ENCODE measurements around the gene RAB40AL.
"Not testable (repeated sequence)": the region's sequence is repeated elsewhere in the genome, so short reads cannot be mapped to it uniquely, and the experiment has no call there.

The RAB40AL gene, protein sequence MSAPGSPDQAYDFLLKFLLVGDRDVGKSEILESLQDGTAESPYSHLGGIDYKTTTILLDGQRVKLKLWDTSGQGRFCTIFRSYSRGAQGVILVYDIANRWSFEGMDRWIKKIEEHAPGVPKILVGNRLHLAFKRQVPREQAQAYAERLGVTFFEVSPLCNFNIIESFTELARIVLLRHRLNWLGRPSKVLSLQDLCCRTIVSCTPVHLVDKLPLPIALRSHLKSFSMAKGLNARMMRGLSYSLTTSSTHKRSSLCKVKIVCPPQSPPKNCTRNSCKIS

DNA sequence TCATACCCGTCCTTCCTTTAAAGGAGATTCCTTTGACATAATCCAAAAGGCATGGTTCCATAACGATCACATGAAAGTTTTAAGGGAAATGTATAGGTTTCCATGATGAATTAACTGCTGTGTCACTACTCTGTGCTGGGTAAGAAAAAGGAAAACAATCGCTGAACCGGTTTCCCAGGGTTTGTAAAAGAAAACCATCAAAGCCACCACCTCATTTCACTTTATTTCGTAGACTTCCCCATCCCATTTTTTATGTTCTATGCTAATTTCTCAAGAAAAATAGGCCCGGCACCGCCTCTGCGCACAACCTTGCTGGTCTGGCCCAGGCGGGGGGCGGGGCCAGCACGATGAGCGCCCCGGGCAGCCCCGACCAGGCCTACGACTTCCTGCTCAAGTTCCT, at the start of gene RAB40AL:
Gene RAB40AL, plus strand, starts transcription at position 301 of the 400 bp plus-strand sequence. Its CDS starts 47 bp downstream, at position 348.
- DNase-seq, result not testable (repeated sequence)

DNA sequence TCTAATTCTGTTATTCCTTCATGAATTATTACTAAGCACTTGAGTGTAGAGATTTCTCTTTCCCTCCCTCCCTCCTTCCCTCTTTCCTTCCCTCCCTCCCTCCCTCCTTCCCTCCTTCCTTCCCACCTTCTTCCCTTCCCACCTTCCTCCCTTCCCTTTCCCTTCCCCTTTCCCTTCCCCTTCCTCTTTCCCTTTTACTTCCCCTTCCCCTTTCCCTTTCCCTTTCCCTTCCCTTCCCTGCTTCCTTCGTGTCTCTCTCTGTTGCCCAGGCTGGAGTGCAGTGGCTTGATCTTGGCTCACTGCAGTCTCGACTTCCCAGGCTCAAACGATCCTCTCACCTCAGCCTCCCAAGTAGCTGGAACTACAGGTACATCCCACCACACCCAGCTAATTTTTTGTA, 49.4 kb upstream of the RAB40AL start:
- DNase-seq, result no peak

DNA sequence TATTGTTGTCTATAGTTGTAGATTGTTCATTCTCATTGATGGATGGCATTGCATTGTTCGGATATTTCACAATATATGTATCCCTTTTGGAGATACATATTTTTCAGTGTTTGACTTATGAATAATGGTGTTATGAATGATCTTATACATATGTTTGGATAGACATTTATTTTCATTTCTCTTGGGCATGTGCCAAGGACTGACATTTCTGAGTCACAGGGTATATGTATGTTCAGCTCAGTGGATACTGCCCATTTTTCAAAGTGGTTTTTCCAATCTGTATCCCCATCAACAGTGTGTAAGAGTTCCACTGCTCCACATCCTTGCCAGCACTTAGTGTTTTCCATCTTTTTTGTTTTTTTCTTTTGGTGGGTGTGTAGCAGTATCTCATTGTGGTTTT, 45.0 kb upstream of the RAB40AL start:
- DNase-seq, result no peak

DNA sequence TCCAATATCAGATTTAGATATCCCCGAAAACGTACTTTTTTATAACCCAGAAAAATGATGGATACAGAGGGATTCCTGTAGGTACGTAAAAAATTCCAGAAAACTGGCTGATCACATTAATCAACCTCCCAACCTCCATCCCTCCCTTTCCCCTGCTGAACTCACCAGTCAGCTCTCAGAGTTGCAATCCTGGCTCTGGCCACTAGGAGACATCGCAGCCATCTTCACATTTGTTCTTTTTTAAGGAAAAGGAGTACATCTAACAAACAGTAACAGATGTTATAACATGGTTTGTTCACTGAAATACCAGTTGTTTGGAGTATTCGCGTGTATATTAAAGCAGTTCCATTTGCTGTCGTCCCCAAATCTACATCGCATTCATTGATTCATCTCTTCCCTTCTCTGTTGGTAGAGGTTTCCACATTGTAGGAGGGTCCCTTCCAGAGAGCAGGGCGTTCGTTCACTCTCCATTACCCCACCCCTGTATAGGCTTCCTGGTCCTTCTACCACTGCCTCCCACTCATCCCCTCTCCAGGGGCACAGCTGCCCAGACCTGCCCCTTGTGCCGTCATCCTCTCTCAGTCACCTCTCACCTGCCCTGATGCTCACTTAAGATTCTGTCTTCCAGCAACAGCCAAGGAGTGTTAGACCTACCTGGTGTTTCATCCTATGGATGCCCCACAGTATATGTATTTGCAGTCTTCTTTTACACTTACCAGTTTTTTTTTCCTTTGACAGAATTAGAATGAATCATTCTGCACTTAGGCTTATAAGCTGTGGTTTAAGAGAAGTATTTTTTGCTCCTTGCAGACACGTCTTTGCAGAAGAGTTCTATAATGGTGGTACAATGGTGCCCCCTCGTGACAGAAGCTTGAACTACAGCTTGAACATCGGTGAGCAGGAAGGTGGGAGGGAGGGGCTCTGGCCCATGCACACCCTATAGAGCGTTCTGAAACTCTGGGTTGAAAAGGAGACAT, 36.8 kb upstream of the RAB40AL start:
- peak; percentile 70 for DNase-seq

DNA sequence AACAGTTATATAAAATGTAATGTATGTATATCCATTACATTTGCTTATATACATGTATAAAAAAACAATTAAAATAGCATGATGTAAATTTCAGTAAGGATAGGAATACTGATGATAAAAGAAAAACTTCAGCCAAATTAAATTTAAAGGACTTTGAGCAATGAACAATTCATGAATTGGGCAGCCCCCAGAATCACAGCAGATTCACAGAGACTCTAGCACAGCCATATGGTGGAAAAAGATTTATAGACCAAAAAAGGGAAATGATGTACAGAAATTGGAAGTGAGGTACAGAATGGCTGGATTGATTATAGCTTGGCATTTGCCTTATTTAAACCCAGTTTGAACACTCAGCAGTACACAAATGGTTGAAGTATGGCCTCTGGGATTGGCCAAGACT, 34.7 kb upstream of the RAB40AL start:
- DNase-seq, result no peak

DNA sequence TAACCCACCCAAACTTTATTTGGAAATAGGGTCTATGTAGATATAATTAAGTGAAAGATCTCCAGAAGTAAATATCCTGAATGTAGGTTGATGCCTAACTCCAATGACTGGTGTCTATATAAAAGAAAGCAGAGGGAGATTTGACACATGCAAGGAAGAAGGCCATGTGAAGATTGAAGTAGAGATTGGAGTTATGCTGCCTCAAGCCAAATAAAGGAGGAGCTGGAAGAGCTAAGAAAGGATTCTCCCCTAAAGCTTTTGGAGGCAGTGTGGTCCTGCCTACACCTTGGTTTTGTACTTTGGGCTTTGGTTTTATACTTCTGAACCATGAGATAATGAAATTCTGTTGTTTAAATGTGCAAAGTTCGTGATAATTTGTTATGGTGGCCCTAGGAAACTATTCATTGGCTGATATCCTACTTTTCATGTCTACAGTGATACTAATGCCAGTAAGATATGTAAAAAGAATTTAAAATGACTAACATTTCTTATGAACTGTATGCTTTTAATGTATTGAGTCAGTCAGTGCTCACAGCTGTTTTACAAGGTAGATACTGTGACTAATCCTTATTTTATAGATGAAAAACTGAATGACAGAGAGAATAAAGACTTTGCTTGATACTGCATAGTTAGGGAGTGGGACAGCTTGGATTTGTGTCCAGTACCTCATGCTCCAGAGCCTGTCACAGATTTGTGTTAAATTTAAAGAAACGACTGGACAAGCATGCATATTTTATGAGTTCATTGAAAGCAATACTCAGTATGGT, 5.9 kb upstream of the RAB40AL start:
- no peak for DNase-seq

DNA sequence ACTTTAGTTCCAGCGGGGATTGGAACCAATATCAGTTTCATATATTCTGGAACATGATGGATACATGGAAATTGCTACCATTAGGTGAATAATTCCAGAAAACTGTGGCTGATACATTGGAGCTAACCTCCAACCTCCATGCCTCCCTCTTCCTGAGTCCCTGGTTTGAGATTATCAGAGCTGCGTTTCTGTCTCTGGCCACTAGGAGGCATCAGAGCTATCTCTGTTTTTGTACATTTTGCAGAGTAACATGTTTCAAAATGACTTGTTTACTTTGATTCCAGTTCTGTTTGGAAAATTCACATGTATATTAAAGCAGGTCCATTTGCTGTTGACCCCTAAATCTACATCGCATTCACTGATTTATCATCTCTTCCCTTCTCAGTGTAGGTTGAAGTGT, 2.4 kb upstream of the RAB40AL start:
- DNase-seq, result peak; percentile 12

DNA sequence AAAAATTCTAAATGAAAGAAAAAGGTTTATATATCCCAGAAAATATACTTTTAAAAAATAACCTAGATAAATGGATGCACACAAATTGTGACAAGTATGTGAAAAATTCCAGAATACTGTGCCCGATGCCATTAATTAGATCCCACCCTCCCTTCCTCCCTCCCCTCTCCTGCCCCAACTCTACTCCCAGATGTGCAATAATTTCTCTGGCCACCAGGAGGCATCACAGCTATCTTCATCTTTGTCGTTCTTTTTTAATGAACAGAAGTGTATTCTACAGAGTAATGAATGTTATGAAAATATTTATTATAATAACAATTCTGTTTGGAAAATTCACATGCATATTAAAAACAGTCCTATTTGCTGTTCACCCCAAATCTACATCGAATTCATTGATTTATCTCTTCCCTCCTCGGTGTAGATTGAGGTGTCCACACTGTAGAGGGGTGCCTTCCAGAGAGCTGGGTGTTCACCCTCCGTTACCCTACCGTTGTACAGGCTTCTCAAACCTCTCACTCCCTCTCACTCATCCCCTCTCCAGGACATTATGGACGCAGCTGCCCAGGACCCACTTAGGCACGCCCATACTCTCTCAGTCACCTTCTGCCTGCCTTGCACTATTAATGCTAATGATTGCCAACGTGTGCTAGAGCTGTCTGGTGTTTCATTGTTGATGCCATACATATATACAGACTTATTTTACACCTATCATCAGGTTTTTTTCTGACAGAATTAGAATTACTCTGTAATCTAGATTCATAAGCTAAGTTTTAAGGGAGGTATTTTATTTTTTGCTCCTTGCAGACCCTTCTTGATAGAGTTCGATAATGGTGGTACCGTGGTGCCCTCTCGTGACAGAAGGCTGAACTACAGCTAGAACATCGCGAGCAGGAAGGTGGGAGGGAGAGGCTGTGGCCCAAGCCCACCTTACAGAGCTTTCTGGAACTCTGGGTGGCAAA, 14.1 kb downstream of the RAB40AL start:
- peak; percentile 43 for DNase-seq

DNA sequence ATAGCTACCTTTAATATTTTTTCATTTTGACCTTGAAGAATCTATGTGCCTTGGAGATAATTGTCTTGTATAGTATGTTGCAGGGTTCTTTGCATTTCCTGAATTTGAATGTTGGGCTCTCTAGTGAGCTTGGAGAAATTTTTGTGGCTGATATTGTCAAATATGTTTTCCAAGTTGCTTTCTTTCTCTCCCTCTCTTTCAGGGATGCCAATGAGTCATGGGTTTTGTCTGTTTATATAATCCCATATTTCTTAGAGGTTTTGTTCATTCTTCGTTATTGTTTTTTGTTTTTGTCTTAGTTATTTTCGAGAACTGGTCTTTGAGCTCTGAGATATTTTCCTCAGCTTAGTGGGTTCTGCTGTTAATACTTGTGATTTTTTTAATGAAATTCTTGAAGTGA, 20.7 kb downstream of the RAB40AL start:
- DNase-seq, result no peak

DNA sequence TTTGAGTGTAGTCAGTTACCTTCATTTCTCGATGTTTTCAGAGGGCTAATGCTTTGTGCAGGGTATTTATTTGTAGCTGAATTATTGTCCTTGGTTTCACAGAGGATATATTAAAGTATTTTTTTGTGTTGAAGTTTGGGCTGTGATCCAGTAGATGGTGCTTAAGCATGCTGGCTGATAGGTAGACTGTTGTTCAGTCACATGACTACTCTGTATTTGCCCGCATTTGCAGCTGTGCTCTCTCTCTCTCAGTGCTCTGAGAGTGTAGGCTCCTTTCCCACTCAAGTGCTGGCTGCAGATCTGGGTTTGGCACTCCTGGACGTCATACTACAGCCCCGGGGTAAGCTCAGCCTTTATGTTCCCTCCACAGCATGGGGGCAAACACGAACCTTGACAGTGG, 21.7 kb downstream of the RAB40AL start:
- DNase-seq, result no peak

DNA sequence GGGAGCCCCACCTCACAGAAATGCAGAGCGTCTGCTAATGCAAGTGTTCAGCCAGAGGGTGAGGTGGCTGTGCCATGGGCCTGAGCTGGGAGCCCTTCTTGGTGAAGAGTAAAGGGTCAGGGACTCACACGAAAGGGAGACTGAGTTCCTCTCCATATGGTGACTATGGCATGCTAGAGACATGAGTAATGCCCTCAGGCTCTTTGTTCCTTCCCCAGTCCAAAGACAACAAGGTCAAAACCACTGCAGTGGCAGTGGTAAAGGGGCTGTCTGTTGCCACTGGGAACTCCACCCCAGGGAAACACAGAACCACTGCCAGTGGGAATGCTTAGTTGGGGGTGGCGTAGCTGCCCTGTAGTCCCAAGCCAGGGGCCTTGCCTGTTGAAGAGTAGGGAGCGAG, 22.4 kb downstream of the RAB40AL start:
- DNase-seq, result no peak

DNA sequence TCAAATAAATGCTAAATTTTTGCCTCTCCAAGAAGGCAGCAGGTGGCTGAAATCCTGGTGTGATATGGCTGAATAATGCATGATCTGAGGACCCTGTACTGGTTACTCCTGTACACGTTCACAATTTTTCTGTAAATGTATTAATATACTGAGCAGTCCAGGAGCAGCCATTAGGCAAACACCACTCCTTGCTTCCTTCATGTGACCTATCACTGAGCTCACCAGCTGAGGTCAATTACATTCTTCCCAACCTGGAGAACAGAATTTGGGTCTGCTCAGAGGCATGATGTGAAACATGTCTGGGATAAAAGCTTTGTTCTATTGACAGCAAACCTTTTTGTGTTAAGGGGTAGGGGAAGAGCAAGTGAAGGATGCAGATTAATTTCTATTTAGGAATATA, 26.9 kb downstream of the RAB40AL start:
- no peak for DNase-seq

DNA sequence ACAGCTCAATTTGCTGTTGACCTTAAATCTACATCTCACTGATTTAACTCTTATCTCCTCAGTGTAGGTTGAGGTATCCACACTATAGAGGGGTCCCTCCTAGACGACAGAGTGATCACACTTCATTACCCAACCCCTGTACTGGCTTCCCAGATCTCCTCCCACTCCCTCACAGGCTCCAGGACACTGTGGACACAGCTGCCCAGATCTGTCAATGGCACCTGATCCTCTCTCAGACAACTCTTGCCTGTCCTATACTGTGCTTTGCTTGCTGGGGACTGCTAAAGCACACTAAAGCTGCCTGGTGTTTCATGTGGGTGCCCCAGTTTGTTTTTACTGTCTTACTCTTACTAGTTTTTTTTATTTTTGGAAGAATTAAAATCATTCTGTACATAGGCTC, 27.9 kb downstream of the RAB40AL start:
- DNase-seq, result no peak

DNA sequence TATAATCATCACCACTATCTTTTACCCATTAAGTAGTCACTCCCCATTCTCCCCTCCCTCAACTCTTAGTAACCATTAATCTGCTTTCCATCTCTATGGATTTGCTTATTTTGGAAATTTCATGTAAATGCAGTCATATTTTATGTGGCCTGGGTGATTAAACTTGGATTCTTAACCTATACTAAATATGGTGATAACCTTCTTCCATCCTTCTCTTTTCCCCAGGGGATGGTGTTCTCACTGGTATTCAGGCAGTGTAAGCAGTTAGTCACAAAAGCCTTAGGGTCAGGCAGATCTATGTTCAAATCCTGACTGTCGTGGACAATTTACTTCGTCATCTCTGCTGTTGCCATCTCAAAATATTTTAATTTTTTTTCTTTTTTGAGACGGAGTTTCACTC, 29.6 kb downstream of the RAB40AL start:
- no peak for DNase-seq

DNA sequence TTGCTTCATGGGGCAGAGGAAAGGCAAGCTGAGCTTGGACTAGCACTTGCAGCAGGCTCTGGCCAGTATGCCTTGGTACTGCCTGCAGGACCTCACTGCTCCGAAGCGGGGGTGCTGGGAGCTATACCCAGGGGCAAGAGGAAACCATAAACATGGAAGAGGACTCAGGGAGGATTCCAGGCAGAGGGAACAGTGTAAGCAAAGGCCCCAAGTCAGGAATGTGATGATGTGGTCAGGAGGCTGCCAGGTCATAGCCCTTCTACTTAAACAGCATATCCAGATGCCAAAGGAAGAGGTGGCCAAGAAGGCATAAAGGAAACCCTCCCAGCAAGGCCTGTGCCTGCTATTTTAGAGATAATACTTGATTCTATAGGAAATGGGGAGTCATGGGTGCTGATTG, 31.1 kb downstream of the RAB40AL start:
- no peak for DNase-seq

DNA sequence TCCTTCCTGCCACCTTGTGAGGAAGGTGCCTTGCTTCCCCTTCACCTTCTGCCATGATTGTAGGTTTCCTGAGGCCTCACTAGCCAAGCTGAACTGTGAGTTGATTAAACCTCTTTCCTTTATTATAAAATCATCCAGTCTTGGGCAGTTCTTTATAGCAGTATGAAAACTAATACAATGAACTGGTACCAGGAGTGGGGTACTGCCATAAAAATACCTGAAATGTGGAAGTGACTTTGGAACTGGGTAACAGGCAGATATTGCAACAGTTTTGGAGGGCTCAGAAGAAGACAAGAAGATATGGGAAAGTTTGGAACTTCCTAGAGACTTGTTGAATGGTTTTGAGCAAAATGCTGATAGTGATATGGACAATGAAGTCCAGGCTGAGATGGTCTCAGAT, 34.5 kb downstream of the RAB40AL start:
- DNase-seq, result not testable (repeated sequence)

DNA sequence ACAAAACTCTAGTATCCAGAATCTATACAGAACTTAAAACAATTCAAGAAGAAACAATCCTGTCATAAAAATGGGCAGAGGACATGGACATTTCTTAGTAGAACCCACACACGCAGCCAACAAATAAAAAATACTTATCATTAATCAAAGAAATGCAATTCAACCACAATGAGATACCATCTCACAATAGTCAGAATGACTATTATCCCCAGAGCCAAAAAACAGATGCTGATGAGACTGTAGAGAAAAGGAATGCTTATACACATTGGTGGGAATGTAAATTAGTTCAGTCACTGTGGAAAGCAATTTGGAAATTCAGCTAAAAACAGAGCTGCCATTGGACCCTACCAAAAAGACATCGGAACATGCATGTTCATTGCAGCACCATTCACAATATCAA, 37.9 kb downstream of the RAB40AL start:
- DNase-seq, result no peak

DNA sequence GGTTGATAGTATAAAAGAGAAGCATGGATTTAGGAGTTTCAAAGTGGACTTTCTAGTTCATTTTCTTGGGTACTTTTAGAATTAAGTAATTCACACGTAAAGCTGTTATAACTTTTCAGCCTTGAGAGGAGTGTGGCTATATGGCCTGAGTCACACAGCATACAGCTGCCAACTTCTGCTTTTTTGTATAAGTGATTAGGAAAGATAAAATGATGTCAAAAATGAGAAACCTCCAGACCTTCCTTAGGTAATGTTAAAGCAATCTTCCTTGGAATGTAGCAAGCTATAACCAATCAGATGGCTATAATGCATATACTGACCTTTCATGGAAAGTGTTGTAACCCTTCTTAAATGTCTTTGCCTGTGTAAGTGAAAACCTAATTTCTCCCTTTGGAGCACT, 39.2 kb downstream of the RAB40AL start:
- DNase-seq, result no peak

DNA sequence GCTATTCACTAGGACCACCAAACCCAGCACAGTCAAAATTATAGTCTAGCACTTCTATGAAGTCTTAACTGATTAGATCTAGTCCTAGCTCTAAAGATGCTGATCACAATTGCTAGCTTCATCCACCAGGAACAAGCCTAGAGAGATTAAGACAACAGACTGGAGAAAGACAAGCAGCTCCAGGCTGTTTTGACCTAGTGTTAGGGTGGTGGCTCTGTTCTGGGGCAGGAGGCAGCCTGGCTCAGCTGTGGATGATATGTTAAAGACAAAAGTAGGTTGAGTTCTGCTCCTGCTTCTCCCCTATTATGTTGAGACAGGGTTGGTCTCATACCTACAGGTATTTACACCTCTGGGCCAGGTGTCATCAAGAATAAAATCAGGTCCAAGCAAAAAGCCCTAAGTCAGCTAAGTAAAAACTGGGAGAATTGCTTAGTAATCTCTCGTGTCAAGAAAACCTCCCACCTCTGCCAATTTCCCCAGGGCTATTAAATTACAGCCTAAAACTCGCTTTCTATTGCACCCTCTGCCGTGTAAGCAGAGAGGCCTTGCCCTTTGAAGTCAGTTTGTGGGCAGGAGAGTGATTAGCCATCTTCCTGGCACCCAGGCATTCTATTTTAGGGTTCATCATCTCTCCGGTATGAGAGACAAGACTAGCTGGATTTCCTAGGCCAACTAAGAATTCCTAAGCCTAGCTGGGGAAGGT, 39.9 kb downstream of the RAB40AL start:
- DNase-seq, result no peak

DNA sequence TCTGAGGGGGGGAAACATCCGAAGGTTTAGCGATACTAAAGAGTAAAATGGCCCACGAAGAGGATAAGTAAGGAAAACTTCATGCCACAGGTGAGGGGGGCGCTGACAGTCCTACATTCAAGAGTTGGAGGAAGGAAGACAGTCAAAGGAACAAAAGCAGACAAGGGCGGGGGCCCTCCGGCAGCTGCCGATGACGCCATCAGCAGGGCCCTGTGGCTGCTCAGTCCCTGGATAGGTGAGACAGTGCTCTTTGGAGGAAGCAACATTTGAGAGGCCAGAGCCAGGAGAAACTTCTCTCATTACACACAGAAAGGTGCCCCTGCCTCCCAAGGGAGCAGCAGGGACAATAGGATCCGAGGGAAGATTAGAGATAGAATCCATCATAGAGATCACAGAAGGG, 41.5 kb downstream of the RAB40AL start:
- DNase-seq, result no peak

DNA sequence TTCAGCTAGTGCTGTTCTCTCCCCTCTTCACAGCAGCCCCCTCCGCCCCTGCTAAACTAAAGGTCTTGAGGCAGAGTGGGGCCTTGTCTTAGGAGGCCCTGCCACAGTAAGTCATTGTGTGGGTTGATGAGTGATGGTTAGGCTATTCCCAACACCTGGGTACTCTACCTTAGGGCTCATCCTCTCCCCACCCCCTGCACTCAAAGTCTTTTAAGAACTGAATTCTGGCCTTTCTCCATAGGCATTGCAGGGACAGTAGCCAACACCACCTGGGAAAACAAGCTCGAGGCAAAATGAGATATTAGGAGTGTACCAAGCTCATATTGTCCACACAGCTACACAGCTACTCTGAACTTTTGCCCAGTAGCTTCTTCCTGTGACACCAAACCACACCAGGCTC, 42.5 kb downstream of the RAB40AL start:
- DNase-seq, result no peak

DNA sequence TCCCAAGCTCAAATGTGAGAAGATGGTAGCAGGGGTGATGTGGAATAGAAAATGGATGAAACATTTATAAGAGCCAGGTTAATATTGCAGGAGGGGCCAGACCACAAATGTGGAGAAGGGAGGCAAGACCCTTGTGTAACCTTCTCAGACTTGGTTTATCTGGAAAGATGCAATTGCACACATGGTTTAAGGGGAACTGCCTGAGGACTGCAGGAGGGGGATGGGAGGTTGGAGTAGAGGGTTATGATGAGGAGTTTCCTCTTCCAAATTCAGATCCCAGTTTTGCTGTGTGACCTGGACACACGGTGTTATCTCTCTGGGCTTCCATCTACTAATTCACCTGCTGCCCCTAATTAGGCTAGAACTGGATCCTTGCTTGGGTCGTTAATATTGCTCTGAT, 46.1 kb downstream of the RAB40AL start:
- no peak for DNase-seq

Measured in midbrain (tissue), 1 donor.